ENCODE results near the gene FXN. TPM values are rescaled to one million over a fixed set of nuclear protein-coding genes. Genes with fewer than 3 reads are reported as not detected.

Gene FXN
- total RNA-seq, 1 experiment from 2014 or later = 24.1 TPM

DNA sequence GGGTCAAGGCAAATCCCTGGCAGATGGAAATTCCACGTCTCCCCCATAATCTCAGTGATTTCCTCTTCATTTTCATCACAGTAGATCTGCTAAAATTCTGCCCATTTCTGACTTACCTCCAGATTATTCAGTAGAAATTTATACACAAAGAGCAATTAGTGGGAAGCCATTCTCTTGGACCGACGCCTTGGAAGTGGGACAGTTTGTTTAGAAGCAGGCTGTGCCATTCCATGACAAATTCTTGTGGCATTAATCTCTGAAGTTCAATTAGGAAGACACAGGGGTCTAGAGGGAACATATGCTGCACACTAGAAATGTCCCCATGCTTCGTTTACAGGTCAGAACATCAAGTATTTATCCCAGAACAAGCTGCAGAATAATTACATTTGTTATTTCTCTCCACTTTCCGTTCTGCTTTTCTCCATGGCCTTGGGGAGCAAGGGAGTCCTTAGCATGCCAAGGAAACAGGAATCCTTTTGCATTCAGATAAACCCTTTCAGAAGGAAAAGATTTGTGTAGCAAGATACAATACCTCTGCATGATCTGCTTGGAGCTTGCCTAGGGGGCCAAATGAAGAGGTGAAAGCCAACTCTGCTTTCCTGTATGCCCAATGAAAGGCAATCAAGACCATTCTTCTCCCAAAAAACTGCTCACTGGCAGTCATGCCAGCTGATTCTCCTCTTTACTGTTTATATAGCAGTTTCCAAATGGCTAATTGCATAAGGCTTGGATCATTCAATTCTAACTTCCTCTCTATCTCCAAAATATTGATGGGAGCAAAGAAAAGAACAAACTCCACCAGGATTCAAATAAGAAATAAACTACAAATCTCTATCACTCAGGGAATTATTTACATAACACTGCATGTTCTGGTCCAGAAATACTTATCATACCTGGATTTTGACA lies 19.1 kb upstream of the FXN start:
- Histone ChIP-seq H3K4me2 (ENCODE audit: low read length) (no peak overlapping the region), H3K27me3 (ENCODE audit: insufficient read depth, low read length) (0 out of 2 replicates have a peak, but pooled peaks cover 6% of the 10 kb centered on the region), H3K4me1 (ENCODE audit: control insufficient read depth in 1 of 2, insufficient read depth in 2 of 2, low read length in 2 of 2) (no peaks in the 10 kb centered on the region), H3K79me2 (ENCODE audit: insufficient read depth, low read length) (no peaks in the 10 kb centered on the region), H3K9me3 (ENCODE audit: control insufficient read depth in 1 of 2, insufficient read depth in 1 of 2, low read depth in 1 of 2, low read length in 2 of 2) (no peaks in the 10 kb centered on the region), H3K4me3 (replicated peaks in 1 of 2; ENCODE audit: low read depth in 1 of 2, low read length in 2 of 2) (no peak overlapping the region), H3K9me2 (ENCODE audit: insufficient read depth) (no peaks in the 10 kb centered on the region), H3K27ac (ENCODE audit: low read depth, low read length) (no peak overlapping the region), H2AFZ (ENCODE audit: low read depth, low read length, poor library complexity, severe bottlenecking) (no peak overlapping the region), H4K20me1 (ENCODE audit: insufficient read depth) (no peaks in the 10 kb centered on the region), H3K9ac (ENCODE audit: low read length) (no peak overlapping the region), H3K36me3 (ENCODE audit: control insufficient read depth in 1 of 2, insufficient read depth in 2 of 2, low read length in 2 of 2) (no peaks in the 10 kb centered on the region)
- RAD21 ChIA-PET (ENCODE audit: low non-redundant PET in 1 of 2, low total read pairs in 2 of 2, uncharacterized antibody in 2 of 2, unreplicated experiment in 2 of 2) = no interaction called here
- no TSS peak for BruUV-seq (replicated peaks)
- intact Hi-C loops (cut with micrococcal nuclease) = no loop called here
- no peak for ATAC-seq
- DNase-seq (ENCODE audit: low read depth, low spot score) = no peak
- CTCF ChIA-PET = no interaction called here
- POLR2A ChIA-PET = no interaction called here
- TF ChIP-seq, protein P1, sequence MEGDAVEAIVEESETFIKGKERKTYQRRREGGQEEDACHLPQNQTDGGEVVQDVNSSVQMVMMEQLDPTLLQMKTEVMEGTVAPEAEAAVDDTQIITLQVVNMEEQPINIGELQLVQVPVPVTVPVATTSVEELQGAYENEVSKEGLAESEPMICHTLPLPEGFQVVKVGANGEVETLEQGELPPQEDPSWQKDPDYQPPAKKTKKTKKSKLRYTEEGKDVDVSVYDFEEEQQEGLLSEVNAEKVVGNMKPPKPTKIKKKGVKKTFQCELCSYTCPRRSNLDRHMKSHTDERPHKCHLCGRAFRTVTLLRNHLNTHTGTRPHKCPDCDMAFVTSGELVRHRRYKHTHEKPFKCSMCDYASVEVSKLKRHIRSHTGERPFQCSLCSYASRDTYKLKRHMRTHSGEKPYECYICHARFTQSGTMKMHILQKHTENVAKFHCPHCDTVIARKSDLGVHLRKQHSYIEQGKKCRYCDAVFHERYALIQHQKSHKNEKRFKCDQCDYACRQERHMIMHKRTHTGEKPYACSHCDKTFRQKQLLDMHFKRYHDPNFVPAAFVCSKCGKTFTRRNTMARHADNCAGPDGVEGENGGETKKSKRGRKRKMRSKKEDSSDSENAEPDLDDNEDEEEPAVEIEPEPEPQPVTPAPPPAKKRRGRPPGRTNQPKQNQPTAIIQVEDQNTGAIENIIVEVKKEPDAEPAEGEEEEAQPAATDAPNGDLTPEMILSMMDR (IDR thresholded peaks at IDR 0.05 in 2 of 3, conservative IDR thresholded peaks at IDR 0.05 in 1 of 3; ENCODE audit: borderline replicate concordance in 1 of 3, insufficient read depth in 1 of 3, low read depth in 2 of 3, low read length in 2 of 3) = no peak
- TF ChIP-seq POLR2A (IDR thresholded peaks at IDR 0.05; ENCODE audit: borderline replicate concordance, extremely low read depth, insufficient read depth, insufficient read length) (no peak), TCF7L2 (IDR thresholded peaks at IDR 0.05; ENCODE audit: borderline replicate concordance, extremely low read depth, insufficient read depth, insufficient read length) (no peak), FOSL1 (IDR thresholded peaks at IDR 0.05; ENCODE audit: low read depth) (no peak), SRF (IDR thresholded peaks at IDR 0.05; ENCODE audit: low read depth) (no peak), POLR2AphosphoS5 (IDR thresholded peaks at IDR 0.05; ENCODE audit: low read depth, low read length) (no peak), RAD21 (IDR thresholded peaks at IDR 0.05; ENCODE audit: low read depth) (no peak), EZH2phosphoT487 (IDR thresholded peaks at IDR 0.05; ENCODE audit: borderline replicate concordance) (no peak), JUND (IDR thresholded peaks at IDR 0.05) (no peak), CEBPB (IDR thresholded peaks at IDR 0.05; ENCODE audit: low read depth) (no peak), ZNF274 (IDR thresholded peaks at IDR 0.05; ENCODE audit: low read depth, low read length) (no peak), ZFX (IDR thresholded peaks at IDR 0.05) (no peak), SP1 (IDR thresholded peaks at IDR 0.05; ENCODE audit: low read depth) (no peak), SIN3A (IDR thresholded peaks at IDR 0.05; ENCODE audit: low read depth) (no peak), ELF1 (IDR thresholded peaks at IDR 0.05; ENCODE audit: borderline replicate concordance, low read depth) (no peak)
- TF ChIP-seq, protein P2, sequence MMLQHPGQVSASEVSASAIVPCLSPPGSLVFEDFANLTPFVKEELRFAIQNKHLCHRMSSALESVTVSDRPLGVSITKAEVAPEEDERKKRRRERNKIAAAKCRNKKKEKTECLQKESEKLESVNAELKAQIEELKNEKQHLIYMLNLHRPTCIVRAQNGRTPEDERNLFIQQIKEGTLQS (IDR thresholded peaks at IDR 0.05) = no peak
- TF ChIP-seq, protein P3, sequence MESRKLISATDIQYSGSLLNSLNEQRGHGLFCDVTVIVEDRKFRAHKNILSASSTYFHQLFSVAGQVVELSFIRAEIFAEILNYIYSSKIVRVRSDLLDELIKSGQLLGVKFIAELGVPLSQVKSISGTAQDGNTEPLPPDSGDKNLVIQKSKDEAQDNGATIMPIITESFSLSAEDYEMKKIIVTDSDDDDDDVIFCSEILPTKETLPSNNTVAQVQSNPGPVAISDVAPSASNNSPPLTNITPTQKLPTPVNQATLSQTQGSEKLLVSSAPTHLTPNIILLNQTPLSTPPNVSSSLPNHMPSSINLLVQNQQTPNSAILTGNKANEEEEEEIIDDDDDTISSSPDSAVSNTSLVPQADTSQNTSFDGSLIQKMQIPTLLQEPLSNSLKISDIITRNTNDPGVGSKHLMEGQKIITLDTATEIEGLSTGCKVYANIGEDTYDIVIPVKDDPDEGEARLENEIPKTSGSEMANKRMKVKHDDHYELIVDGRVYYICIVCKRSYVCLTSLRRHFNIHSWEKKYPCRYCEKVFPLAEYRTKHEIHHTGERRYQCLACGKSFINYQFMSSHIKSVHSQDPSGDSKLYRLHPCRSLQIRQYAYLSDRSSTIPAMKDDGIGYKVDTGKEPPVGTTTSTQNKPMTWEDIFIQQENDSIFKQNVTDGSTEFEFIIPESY (IDR thresholded peaks at IDR 0.05; ENCODE audit: extremely low read depth, insufficient replicate concordance, low read length) = no peak
- TF ChIP-seq, protein P4, sequence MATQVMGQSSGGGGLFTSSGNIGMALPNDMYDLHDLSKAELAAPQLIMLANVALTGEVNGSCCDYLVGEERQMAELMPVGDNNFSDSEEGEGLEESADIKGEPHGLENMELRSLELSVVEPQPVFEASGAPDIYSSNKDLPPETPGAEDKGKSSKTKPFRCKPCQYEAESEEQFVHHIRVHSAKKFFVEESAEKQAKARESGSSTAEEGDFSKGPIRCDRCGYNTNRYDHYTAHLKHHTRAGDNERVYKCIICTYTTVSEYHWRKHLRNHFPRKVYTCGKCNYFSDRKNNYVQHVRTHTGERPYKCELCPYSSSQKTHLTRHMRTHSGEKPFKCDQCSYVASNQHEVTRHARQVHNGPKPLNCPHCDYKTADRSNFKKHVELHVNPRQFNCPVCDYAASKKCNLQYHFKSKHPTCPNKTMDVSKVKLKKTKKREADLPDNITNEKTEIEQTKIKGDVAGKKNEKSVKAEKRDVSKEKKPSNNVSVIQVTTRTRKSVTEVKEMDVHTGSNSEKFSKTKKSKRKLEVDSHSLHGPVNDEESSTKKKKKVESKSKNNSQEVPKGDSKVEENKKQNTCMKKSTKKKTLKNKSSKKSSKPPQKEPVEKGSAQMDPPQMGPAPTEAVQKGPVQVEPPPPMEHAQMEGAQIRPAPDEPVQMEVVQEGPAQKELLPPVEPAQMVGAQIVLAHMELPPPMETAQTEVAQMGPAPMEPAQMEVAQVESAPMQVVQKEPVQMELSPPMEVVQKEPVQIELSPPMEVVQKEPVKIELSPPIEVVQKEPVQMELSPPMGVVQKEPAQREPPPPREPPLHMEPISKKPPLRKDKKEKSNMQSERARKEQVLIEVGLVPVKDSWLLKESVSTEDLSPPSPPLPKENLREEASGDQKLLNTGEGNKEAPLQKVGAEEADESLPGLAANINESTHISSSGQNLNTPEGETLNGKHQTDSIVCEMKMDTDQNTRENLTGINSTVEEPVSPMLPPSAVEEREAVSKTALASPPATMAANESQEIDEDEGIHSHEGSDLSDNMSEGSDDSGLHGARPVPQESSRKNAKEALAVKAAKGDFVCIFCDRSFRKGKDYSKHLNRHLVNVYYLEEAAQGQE (IDR thresholded peaks at IDR 0.05; ENCODE audit: low read depth) = no peak
- TF ChIP-seq, protein P5, sequence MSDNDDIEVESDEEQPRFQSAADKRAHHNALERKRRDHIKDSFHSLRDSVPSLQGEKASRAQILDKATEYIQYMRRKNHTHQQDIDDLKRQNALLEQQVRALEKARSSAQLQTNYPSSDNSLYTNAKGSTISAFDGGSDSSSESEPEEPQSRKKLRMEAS (IDR thresholded peaks at IDR 0.05) = no peak

All from HCT116 (cell line).